Measurements from ENCODE around the gene STK38L. TPM values are rescaled to one million over a fixed set of nuclear protein-coding genes. Genes with fewer than 3 reads are reported as not detected.

STK38L gene
- total RNA-seq, 6 donors from 2014 or later = 11.1 to 31.7 (median 17.6) TPM

- Histone ChIP-seq H3K4me1 (no peaks in the 10 kb centered on the region), H3K9me3 (no peaks in the 10 kb centered on the region), H3K36me3 (no peaks in the 10 kb centered on the region), H3K27me3 (no peaks in the 10 kb centered on the region), H3K27ac (no peak overlapping the region), H3K4me3 (no peak overlapping the region)
- ATAC-seq (ENCODE audit: low FRiP score in 2 of 2) (no peak), DNase-seq (peak in 1 of 2 donors; percentile 38)
- WGBS, 2 donors = 81 to 87% methylated on average over 3 to 9 of the region's 9 CpGs
- TF ChIP-seq EP300 (IDR thresholded peaks at IDR 0.05) (no peak), POLR2A (IDR thresholded peaks at IDR 0.05) (no peak), POLR2AphosphoS5 (IDR thresholded peaks at IDR 0.05) (no peak), CTCF (IDR thresholded peaks at IDR 0.05) (no peak)
These were observed 30.0 kb upstream of the STK38L start for GRCh38 chr12:27213830-27214787.

GRCh38 chr12:27217590-27217989 is 26.5 kb upstream of the STK38L start:
- ATAC-seq (ENCODE audit: low FRiP score in 2 of 2) = no peak
- Histone ChIP-seq H3K27me3 (no peaks in the 10 kb centered on the region), H3K9me3 (no peaks in the 10 kb centered on the region), H3K27ac (no peak overlapping the region), H3K36me3 (no peaks in the 10 kb centered on the region), H3K4me1 (peaks cover 0 to 4% (median 0%) of the 10 kb centered on the region in 4 donors), H3K4me3 (no peak overlapping the region)
- WGBS, 2 donors = 78 to 89% methylated on average over 2 of the region's 2 CpGs
- TF ChIP-seq POLR2AphosphoS5 (IDR thresholded peaks at IDR 0.05) (no peak), EP300 (IDR thresholded peaks at IDR 0.05) (no peak), CTCF (IDR thresholded peaks at IDR 0.05) (no peak), POLR2A (IDR thresholded peaks at IDR 0.05) (no peak)
- DNase-seq = no peak

- DNase-seq (no peak), ATAC-seq (ENCODE audit: low FRiP score in 2 of 2) (no peak)
- Histone ChIP-seq H3K36me3 (no peaks in the 10 kb centered on the region), H3K4me1 (peaks cover 0 to 4% (median 0%) of the 10 kb centered on the region in 4 donors), H3K27me3 (no peaks in the 10 kb centered on the region), H3K27ac (no peak overlapping the region), H3K4me3 (no peak overlapping the region), H3K9me3 (no peaks in the 10 kb centered on the region)
- no peak for TF ChIP-seq POLR2AphosphoS5 (IDR thresholded peaks at IDR 0.05)
- TF ChIP-seq EP300 (IDR thresholded peaks at IDR 0.05) = no peak
- no peak for TF ChIP-seq CTCF (IDR thresholded peaks at IDR 0.05)
- no peak for TF ChIP-seq POLR2A (IDR thresholded peaks at IDR 0.05)
- 80 to 86% methylated on average over 5 of the region's 5 CpGs for WGBS, 2 donors
These were observed 24.4 kb upstream of the STK38L start for GRCh38 chr12:27219693-27220054.

- no peaks in the 10 kb centered on the region for H3K27me3 ChIP-seq
- H3K9me3 ChIP-seq = no peaks in the 10 kb centered on the region
- no peak overlapping the region for H3K4me3 ChIP-seq
- no peak for ATAC-seq (ENCODE audit: low FRiP score in 2 of 2)
- no peak overlapping the region for H3K27ac ChIP-seq
- TF ChIP-seq POLR2AphosphoS5 (IDR thresholded peaks at IDR 0.05) (no peak), EP300 (IDR thresholded peaks at IDR 0.05) (no peak), POLR2A (IDR thresholded peaks at IDR 0.05) (no peak), CTCF (IDR thresholded peaks at IDR 0.05) (no peak)
- H3K4me1 ChIP-seq = peaks cover 0 to 4% (median 0%) of the 10 kb centered on the region in 4 donors
- WGBS, 2 donors = 69 to 72% methylated on average over 4 of the region's 4 CpGs
- no peak for DNase-seq
- no peaks in the 10 kb centered on the region for H3K36me3 ChIP-seq
These were observed 23.8 kb upstream of the STK38L start for GRCh38 chr12:27220055-27220987.
